Panc1 (cell line): Measurements from ENCODE around the gene CCDC102A. TPM values are rescaled to one million over a fixed set of nuclear protein-coding genes. Genes with fewer than 3 reads are reported as not detected.

Experiments
- ATAC-seq: fragments of 200-7000 bp; cut with Tn5 transposase; 2 replicates; pipeline ENCODE4 v1.9.1; 2020; ENCODE audit warnings: mild to moderate bottlenecking, moderate library complexity
- BruUV-seq: library from RNA; stranded (reverse); fragments of 400-500 nt; replicated peaks from 2 replicates; lab custom pipeline; 2021; lab: Mats Ljungman, UMichigan
- CTCF ChIA-PET: fragments of 300-600 bp; sonication (Branson Sonifier 250); formaldehyde crosslinking; loops from one replicate; lab custom pipeline; 2022; ENCODE audit warnings: antibody characterized with exemption; lab: Charles Lee
- POLR2A ChIA-PET: fragments of 300-600 bp; sonication (Branson Sonifier 250); formaldehyde crosslinking; loops from one replicate; lab custom pipeline; 2022; ENCODE audit warnings: antibody characterized with exemption; lab: Charles Lee
- DNase-seq: peaks from one replicate; pipeline ENCODE4 v3.0.0-alpha.2; 2010; ENCODE audit warnings: low read depth, low spot score
- H3K27ac ChIP-seq: 2 replicates; pipeline ENCODE4 v1.5.1; 2011; ENCODE audit warnings: mild to moderate bottlenecking, low read length, inconsistent platforms
- H3K27me3 ChIP-seq: fragments of 200-500 bp; sonication (Bioruptor generic); 2 replicates; pipeline ENCODE4 v1.6.0; 2014; ENCODE audit warnings: low read length, inconsistent platforms; ENCODE audit not compliant: control insufficient read depth, insufficient read depth
- H3K36me3 ChIP-seq: fragments of 200-500 bp; sonication (Bioruptor generic); 2 replicates; pipeline ENCODE4 v1.5.1; 2014; ENCODE audit warnings: inconsistent platforms, mild to moderate bottlenecking, low read length, moderate library complexity; ENCODE audit not compliant: control insufficient read depth, insufficient read depth
- H3K4me1 ChIP-seq: 2 replicates; pipeline ENCODE4 v1.5.1; 2011; ENCODE audit warnings: inconsistent platforms, mild to moderate bottlenecking, low read length, moderate library complexity; ENCODE audit not compliant: control insufficient read depth, insufficient read depth
- H3K4me3 ChIP-seq, 2 experiments: 2 replicates each; pipeline ENCODE4 v1.5.1; 2011 to 2012; ENCODE audit warnings: low read depth in 2 of 2, low read length in 2 of 2, mild to moderate bottlenecking in 2 of 2, inconsistent platforms in 1 of 2, moderate library complexity in 1 of 2
- H3K9me3 ChIP-seq: fragments of 200-500 bp; sonication (Bioruptor generic); 2 replicates; pipeline ENCODE4 v1.5.1; 2014; ENCODE audit warnings: low read depth, mild to moderate bottlenecking, inconsistent platforms, low read length, moderate library complexity; ENCODE audit not compliant: control insufficient read depth, insufficient read depth
- POLR2AphosphoS5 ChIP-seq: IDR thresholded peaks from 2 replicates; pipeline ENCODE4 v1.6.1; 2012; ENCODE audit warnings: mild to moderate bottlenecking, low read depth, low read length, moderate library complexity
- SIN3A ChIP-seq: IDR thresholded peaks from 2 replicates; pipeline ENCODE4 v1.6.1; 2012; ENCODE audit warnings: low read depth, mild to moderate bottlenecking, low read length, moderate library complexity, borderline replicate concordance; ENCODE audit not compliant: insufficient read depth
- TCF7L2 ChIP-seq: IDR thresholded peaks from 2 replicates; pipeline ENCODE4 v1.6.1; 2011; ENCODE audit warnings: mild to moderate bottlenecking, low read depth, low read length, inconsistent platforms
- in situ Hi-C: cut with HindIII; loops from 2 replicates; pipeline ENCODE4 v1.10.0; 2016; ENCODE audit warnings: low sequenced_read_pairs, low pct_unique_long_range_greater_than_20kb
- intact Hi-C: fragments of 100-400 bp; cut with micrococcal nuclease; formaldehyde crosslinking; loops from one replicate; pipeline ENCODE4 v1.10.0; 2022; ENCODE audit not compliant: unreplicated experiment
- total RNA-seq: library from RNA; stranded (reverse); gene quantifications from one replicate; pipeline ENCODE4 v1.2.1, GENCODE V29; 2021; ENCODE audit not compliant: unreplicated experiment
- TF ChIP-seq, protein P1 (sequence below): fragments of 450-650 bp; IDR thresholded peaks from 2 replicates; pipeline ENCODE4 v1.5.1; 2017; ENCODE audit warnings: mild to moderate bottlenecking
- TF ChIP-seq, protein P2 (sequence below), 2 experiments: IDR thresholded peaks; 2 replicates each; pipeline ENCODE4 v1.6.1; 2011 to 2012; ENCODE audit warnings: low read depth in 2 of 2, control low read depth in 1 of 2, low read length in 1 of 2, mild to moderate bottlenecking in 1 of 2, moderate library complexity in 1 of 2; ENCODE audit not compliant: insufficient read depth in 1 of 2

Gene CCDC102A
- total RNA-seq, 1 experiment from 2014 or later, result 12.9 TPM

DNA sequence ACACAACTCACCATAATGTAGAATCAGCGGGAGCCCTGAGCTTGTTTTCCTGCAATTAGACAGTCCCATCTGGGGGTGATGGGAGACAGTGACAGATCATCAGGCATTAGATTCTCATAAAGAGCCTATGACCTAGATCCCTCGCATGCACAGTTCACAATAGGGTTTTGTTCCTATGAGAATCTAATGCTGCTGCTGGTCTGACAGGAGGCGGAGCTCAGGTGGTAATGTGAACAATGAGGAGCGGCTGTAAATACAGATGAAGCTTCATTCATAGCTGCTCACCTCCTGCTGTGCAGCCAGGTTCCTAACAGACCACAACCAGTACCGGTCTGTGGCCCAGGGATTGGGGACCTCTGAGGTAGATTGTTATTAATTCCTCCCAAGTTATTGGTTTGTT is 47.1 kb downstream of the CCDC102A start:
- no peak overlapping the region for H3K4me3 ChIP-seq
- ChIA-PET POLR2A (no interaction called here), CTCF (interaction anchor here (0.6 kb wide), 1 partner anchor 13 kb away, joined by 6 read pairs; no protein-coding TSS in a partner anchor)
- TF ChIP-seq, protein P1, sequence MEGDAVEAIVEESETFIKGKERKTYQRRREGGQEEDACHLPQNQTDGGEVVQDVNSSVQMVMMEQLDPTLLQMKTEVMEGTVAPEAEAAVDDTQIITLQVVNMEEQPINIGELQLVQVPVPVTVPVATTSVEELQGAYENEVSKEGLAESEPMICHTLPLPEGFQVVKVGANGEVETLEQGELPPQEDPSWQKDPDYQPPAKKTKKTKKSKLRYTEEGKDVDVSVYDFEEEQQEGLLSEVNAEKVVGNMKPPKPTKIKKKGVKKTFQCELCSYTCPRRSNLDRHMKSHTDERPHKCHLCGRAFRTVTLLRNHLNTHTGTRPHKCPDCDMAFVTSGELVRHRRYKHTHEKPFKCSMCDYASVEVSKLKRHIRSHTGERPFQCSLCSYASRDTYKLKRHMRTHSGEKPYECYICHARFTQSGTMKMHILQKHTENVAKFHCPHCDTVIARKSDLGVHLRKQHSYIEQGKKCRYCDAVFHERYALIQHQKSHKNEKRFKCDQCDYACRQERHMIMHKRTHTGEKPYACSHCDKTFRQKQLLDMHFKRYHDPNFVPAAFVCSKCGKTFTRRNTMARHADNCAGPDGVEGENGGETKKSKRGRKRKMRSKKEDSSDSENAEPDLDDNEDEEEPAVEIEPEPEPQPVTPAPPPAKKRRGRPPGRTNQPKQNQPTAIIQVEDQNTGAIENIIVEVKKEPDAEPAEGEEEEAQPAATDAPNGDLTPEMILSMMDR, result no peak
- TF ChIP-seq TCF7L2 (no peak), SIN3A (no peak), POLR2AphosphoS5 (no peak)
- TF ChIP-seq, protein P2, sequence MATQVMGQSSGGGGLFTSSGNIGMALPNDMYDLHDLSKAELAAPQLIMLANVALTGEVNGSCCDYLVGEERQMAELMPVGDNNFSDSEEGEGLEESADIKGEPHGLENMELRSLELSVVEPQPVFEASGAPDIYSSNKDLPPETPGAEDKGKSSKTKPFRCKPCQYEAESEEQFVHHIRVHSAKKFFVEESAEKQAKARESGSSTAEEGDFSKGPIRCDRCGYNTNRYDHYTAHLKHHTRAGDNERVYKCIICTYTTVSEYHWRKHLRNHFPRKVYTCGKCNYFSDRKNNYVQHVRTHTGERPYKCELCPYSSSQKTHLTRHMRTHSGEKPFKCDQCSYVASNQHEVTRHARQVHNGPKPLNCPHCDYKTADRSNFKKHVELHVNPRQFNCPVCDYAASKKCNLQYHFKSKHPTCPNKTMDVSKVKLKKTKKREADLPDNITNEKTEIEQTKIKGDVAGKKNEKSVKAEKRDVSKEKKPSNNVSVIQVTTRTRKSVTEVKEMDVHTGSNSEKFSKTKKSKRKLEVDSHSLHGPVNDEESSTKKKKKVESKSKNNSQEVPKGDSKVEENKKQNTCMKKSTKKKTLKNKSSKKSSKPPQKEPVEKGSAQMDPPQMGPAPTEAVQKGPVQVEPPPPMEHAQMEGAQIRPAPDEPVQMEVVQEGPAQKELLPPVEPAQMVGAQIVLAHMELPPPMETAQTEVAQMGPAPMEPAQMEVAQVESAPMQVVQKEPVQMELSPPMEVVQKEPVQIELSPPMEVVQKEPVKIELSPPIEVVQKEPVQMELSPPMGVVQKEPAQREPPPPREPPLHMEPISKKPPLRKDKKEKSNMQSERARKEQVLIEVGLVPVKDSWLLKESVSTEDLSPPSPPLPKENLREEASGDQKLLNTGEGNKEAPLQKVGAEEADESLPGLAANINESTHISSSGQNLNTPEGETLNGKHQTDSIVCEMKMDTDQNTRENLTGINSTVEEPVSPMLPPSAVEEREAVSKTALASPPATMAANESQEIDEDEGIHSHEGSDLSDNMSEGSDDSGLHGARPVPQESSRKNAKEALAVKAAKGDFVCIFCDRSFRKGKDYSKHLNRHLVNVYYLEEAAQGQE (IDR thresholded peaks at IDR 0.05; ENCODE audit: insufficient read depth in 1 of 2, low read depth in 2 of 2, low read length in 1 of 2), result no peak
- ATAC-seq, result no peak
- intact Hi-C loops (no loop called here), in situ Hi-C loops (no loop called here)
- H3K9me3 ChIP-seq, result no peaks in the 10 kb centered on the region
- H3K4me1 ChIP-seq, result no peaks in the 10 kb centered on the region
- BruUV-seq, result no TSS peak
- H3K27ac ChIP-seq, result no peak overlapping the region
- no peaks in the 10 kb centered on the region for H3K36me3 ChIP-seq
- no peaks in the 10 kb centered on the region for H3K27me3 ChIP-seq
- DNase-seq, result no peak

DNA sequence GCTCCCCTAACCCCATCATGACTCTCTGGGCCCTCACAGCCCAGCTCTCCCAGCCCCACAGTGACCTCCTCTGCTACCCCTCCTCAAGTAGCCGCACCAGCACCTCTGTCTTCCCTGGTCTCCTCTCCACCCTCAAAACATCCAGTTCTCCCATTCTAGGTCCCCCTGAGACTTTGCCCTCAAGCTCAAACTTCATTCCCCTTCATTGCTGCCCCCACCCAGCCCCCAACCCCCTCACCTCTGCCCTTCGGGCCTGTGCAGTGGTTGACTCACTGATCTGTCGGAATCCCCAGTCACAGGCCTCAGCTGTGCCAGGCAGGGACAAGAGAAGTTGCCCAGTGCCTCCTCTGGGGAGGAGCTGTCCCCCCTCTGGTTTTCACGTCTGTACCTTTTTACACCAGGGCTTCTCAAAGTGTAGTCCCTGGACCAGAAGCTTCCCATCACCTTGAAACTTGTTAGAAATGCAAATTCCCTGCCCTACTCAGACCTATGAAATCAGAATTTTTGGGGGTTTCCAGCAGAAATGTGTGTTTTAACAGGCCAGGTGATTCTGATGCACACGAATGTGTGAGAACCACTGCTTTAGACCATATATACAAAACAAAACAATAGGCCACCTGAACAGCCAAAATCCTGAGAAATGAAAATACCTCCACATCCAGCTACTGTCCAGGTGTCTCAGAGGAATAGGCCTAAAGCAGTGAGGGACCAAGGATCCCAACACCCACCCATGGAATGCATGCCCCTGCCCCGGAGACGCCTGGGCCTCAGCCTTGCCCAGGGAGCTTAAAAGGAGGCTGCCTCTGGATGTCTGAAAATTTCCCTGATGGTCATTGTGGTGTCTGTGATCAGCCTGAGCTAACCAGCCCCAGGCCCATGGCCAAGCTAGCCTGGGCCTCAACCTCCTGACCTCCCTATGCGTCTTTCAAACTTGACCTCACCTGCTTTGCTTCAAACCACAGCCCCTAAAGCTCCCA is 49.2 kb downstream of the CCDC102A start:
- TF ChIP-seq, protein P1, result no peak
- TF ChIP-seq POLR2AphosphoS5 (no peak), TCF7L2 (no peak), SIN3A (no peak)
- TF ChIP-seq, protein P2 (IDR thresholded peaks at IDR 0.05; ENCODE audit: insufficient read depth in 1 of 2, low read depth in 2 of 2, low read length in 1 of 2), result no peak
- no TSS peak for BruUV-seq
- CTCF ChIA-PET, result interaction anchor here (0.6 kb wide), 2 partner anchors 9 to 155 kb away, joined by 4 to 5 read pairs; no protein-coding TSS in a partner anchor
- in situ Hi-C loops (no loop called here), intact Hi-C loops (no loop called here)
- Histone ChIP-seq H3K9me3 (no peaks in the 10 kb centered on the region), H3K4me1 (no peaks in the 10 kb centered on the region), H3K36me3 (no peaks in the 10 kb centered on the region), H3K27me3 (no peaks in the 10 kb centered on the region), H3K27ac (no peak overlapping the region), H3K4me3 (peak overlapping the region in 1 of 2 experiments; percentile 52; a peak in 3 of 4 replicates)
- POLR2A ChIA-PET, result no interaction called here
- ATAC-seq (peak; percentile 12; the same call in 1 of the 2 replicates), DNase-seq (no peak)
